ENCODE data around the gene RNU5B-1.
A peak's percentile ranks its signal among the peaks of the same experiment; 100 is the strongest.

Gene RNU5B-1

GRCh38 chr15:65289261-65289854 is 15.1 kb upstream of the RNU5B-1 start:
- DNase-seq = no peak

GRCh38 chr15:65290228-65290627 is 14.2 kb upstream of the RNU5B-1 start:
- DNase-seq = no peak

GRCh38 chr15:65292938-65293518 is 11.4 kb upstream of the RNU5B-1 start:
- peak; percentile 56 for DNase-seq

- no peak for DNase-seq
These were observed 5.7 kb upstream of the RNU5B-1 start for GRCh38 chr15:65298731-65299130.

- no peak for DNase-seq
These were observed 3.5 kb upstream of the RNU5B-1 start for GRCh38 chr15:65300924-65301441.

GRCh38 chr15:65302061-65302460 is 2.4 kb upstream of the RNU5B-1 start:
- DNase-seq = no peak

GRCh38 chr15:65303687-65304380 is 643 bp upstream of the RNU5B-1 start:
- peak; percentile 49 for DNase-seq

GRCh38 chr15:65305150-65305758 is 777 bp downstream of the RNU5B-1 start:
- DNase-seq = no peak

GRCh38 chr15:65305776-65306175 is 1.3 kb downstream of the RNU5B-1 start:
- DNase-seq = no peak

- DNase-seq = no peak
These were observed 2.1 kb downstream of the RNU5B-1 start for GRCh38 chr15:65306551-65306950.

GRCh38 chr15:65307978-65308377 is 3.5 kb downstream of the RNU5B-1 start:
- no peak for DNase-seq

- DNase-seq = no peak
These were observed 5.5 kb downstream of the RNU5B-1 start for GRCh38 chr15:65309882-65310418.

- no peak for DNase-seq
These were observed 6.1 kb downstream of the RNU5B-1 start for GRCh38 chr15:65310431-65311137.

GRCh38 chr15:65311760-65312159 is 7.3 kb downstream of the RNU5B-1 start:
- DNase-seq = no peak

GRCh38 chr15:65312400-65312916 is 8.0 kb downstream of the RNU5B-1 start:
- no peak for DNase-seq

GRCh38 chr15:65318870-65319356 is 14.4 kb downstream of the RNU5B-1 start:
- DNase-seq = peak; percentile 91

- DNase-seq = peak; percentile 100
These were observed 18.6 kb downstream of the RNU5B-1 start for GRCh38 chr15:65323071-65323511.

GRCh38 chr15:65326117-65326526 is 21.6 kb downstream of the RNU5B-1 start:
- peak; percentile 41 for DNase-seq

GRCh38 chr15:65326818-65327217 is 22.3 kb downstream of the RNU5B-1 start:
- no peak for DNase-seq

GRCh38 chr15:65327651-65328393 is 23.3 kb downstream of the RNU5B-1 start:
- peak; percentile 68 for DNase-seq

GRCh38 chr15:65328506-65329287 is 24.2 kb downstream of the RNU5B-1 start:
- DNase-seq = no peak
